Natural killer cell (primary cell): Measurements from ENCODE around the gene MBD5. TPM values are rescaled to one million over a fixed set of nuclear protein-coding genes. Genes with fewer than 3 reads are reported as not detected.

Source experiments
- ATAC-seq, 3 donors: fragments of 150-1000 bp in 2 of 3; fragments of 200-7000 bp in 1 of 3; cut with Tn5 transposase; 1 replicate in 1 of 3; 2 replicates in 2 of 3; pipeline ENCODE4 v1.10.0; 2021; ENCODE audit warnings: mild to moderate bottlenecking in 2 of 3, moderate library complexity in 2 of 3
- DNase-seq, 2 donors: peaks; one replicate each; pipeline versions ENCODE4 v3.0.0 to v3.0.0-alpha.2; 2013 to 2021; ENCODE audit warnings: mixed read lengths in 1 of 2
- H3K27ac ChIP-seq: one replicate; pipeline ENCODE4 v1.5.1; 2013; ENCODE audit warnings: mild to moderate bottlenecking, low read length
- H3K27me3 ChIP-seq: one replicate; pipeline ENCODE4 v1.6.1; 2013; ENCODE audit warnings: low read length; ENCODE audit not compliant: control insufficient read depth, insufficient read depth
- H3K36me3 ChIP-seq: one replicate; pipeline ENCODE4 v1.6.1; 2013; ENCODE audit warnings: low read length; ENCODE audit not compliant: control insufficient read depth, insufficient read depth
- H3K4me1 ChIP-seq: one replicate; pipeline ENCODE4 v1.6.1; 2013; ENCODE audit warnings: low read length; ENCODE audit not compliant: control insufficient read depth, insufficient read depth
- H3K4me3 ChIP-seq: one replicate; pipeline ENCODE4 v1.5.1; 2013; ENCODE audit warnings: low read length
- H3K9me3 ChIP-seq: one replicate; pipeline ENCODE4 v1.6.1; 2013; ENCODE audit warnings: low read length; ENCODE audit not compliant: control insufficient read depth, insufficient read depth
- H3K27ac Mint-ChIP-seq, 2 donors: one replicate each; pipeline ENCODE4 v1.8.0; 2022; ENCODE audit warnings: mild to moderate bottlenecking in 2 of 2, mixed read lengths in 2 of 2, moderate library complexity in 1 of 2
- H3K27me3 Mint-ChIP-seq, 2 donors: one replicate each; pipeline ENCODE4 v1.8.0; 2022; ENCODE audit warnings: low read depth in 2 of 2, mixed read lengths in 2 of 2
- H3K36me3 Mint-ChIP-seq: one replicate; pipeline ENCODE4 v1.8.0; 2022; ENCODE audit warnings: mixed read lengths
- H3K4me1 Mint-ChIP-seq, 2 donors: one replicate each; pipeline ENCODE4 v1.8.0; 2022; ENCODE audit warnings: mixed read lengths in 2 of 2
- H3K4me3 Mint-ChIP-seq: one replicate; pipeline ENCODE4 v1.8.0; 2022; ENCODE audit warnings: mild to moderate bottlenecking, moderate library complexity, mixed read lengths
- H3K9me3 Mint-ChIP-seq, 2 donors: one replicate each; pipeline ENCODE4 v1.8.0; 2022; ENCODE audit warnings: mixed read lengths in 2 of 2
- CTCF ChIP-seq: fragments of 200-600 bp; IDR thresholded peaks from one replicate; pipeline ENCODE4 v1.8.0; 2022; ENCODE audit warnings: antibody characterized with exemption
- WGBS: methylation state at CpG from one replicate; pipeline ENCODE4 v1.1.7; 2013; ENCODE audit warnings: missing lambda C conversion rate; ENCODE audit not compliant: insufficient coverage; 5-methylcytosine and 5-hydroxymethylcytosine counted together
- intact Hi-C: fragments of 100-400 bp; cut with micrococcal nuclease; formaldehyde crosslinking; loops from one replicate; pipeline ENCODE4 v1.14.2; 2022
- total RNA-seq, 4 donors: library from RNA; stranded (reverse); fragments of 120-200 nt in 1 of 4; gene quantifications; one replicate each; pipeline versions ENCODE4 v1.2.3 to v1.2.4, GENCODE V29; 2013 to 2022

The MBD5 gene
- total RNA-seq, 3 donors from 2014 or later (not counting 1 experiment from before 2014, with no cell fraction given) = 83.8 to 96.3 (median 89.7) TPM

GRCh38 chr2:148555622-148556294 is 534.9 kb downstream of the MBD5 start:
- H3K27me3 ChIP-seq = no peaks in the 10 kb centered on the region
- 94% methylated on average over 5 of the region's 6 CpGs for whole genome bisulfite sequencing
- no peak for DNase-seq
- no peak for TF ChIP-seq CTCF
- no peak for ATAC-seq
- no peaks in the 10 kb centered on the region for H3K4me1 Mint-ChIP-seq
- H3K27ac ChIP-seq = no peak overlapping the region
- H3K9me3 Mint-ChIP-seq = no peaks in the 10 kb centered on the region
- H3K36me3 ChIP-seq = no peaks in the 10 kb centered on the region
- H3K27ac Mint-ChIP-seq = no peak overlapping the region
- H3K9me3 ChIP-seq = peaks cover 3% of the 10 kb centered on the region
- peaks cover 0 to 7% of the 10 kb centered on the region in 2 donors for H3K27me3 Mint-ChIP-seq
- H3K4me3 ChIP-seq = no peak overlapping the region
- no peaks in the 10 kb centered on the region for H3K36me3 Mint-ChIP-seq
- intact Hi-C loops = no loop called here
- peaks cover 7% of the 10 kb centered on the region for H3K4me1 ChIP-seq
- H3K4me3 Mint-ChIP-seq = no peak overlapping the region

- intact Hi-C loops = no loop called here
- no peaks in the 10 kb centered on the region for H3K9me3 Mint-ChIP-seq
- peak in 1 of 2 donors; percentile 16 for DNase-seq
Observed at GRCh38 chr2:148557844-148558436, 537.0 kb downstream of the MBD5 start.

GRCh38 chr2:148560496-148560895 is 539.6 kb downstream of the MBD5 start:
- H3K4me3 ChIP-seq = no peak overlapping the region
- Mint-ChIP-seq H3K27ac (no peak overlapping the region), H3K4me3 (no peak overlapping the region), H3K27me3 (peaks cover 0 to 7% of the 10 kb centered on the region in 2 donors), H3K9me3 (no peaks in the 10 kb centered on the region), H3K4me1 (no peaks in the 10 kb centered on the region), H3K36me3 (no peaks in the 10 kb centered on the region)
- intact Hi-C loops = no loop called here
- H3K36me3 ChIP-seq = no peaks in the 10 kb centered on the region
- H3K27ac ChIP-seq = no peak overlapping the region
- no peak for DNase-seq
- H3K9me3 ChIP-seq = peaks cover 3% of the 10 kb centered on the region
- TF ChIP-seq CTCF = no peak
- no peaks in the 10 kb centered on the region for H3K4me1 ChIP-seq
- WGBS = 90% methylated on average over 5 of the region's 5 CpGs
- ATAC-seq = no peak
- no peaks in the 10 kb centered on the region for H3K27me3 ChIP-seq

More at GRCh38 chr2:148557844-148558436, 537.0 kb downstream of the MBD5 start:
- peaks cover 3% of the 10 kb centered on the region for H3K9me3 ChIP-seq
- H3K27ac ChIP-seq = no peak overlapping the region
- ATAC-seq = no peak
- no peak overlapping the region for H3K4me3 ChIP-seq
- TF ChIP-seq CTCF = peak; percentile 12
- Mint-ChIP-seq H3K27me3 (peaks cover 0 to 7% of the 10 kb centered on the region in 2 donors), H3K27ac (no peak overlapping the region), H3K4me3 (no peak overlapping the region), H3K36me3 (no peaks in the 10 kb centered on the region), H3K4me1 (no peaks in the 10 kb centered on the region)
- no peaks in the 10 kb centered on the region for H3K27me3 ChIP-seq
- 73% methylated on average over 5 of the region's 5 CpGs for WGBS
- peaks cover 3% of the 10 kb centered on the region for H3K4me1 ChIP-seq
- H3K36me3 ChIP-seq = no peaks in the 10 kb centered on the region
